IPS-18c (cell line): ENCODE data around the gene FOXN3.

Experiments used
- H3K4me3 ChIP-seq: 2 replicates; pipeline ENCODE4 v1.7.0; 2013; ENCODE audit warnings: low read depth, mild to moderate bottlenecking, low read length, moderate library complexity; ENCODE audit not compliant: insufficient read depth
- H3K9me3 ChIP-seq: one replicate; pipeline ENCODE4 v1.6.1; 2013; ENCODE audit warnings: mild to moderate bottlenecking, low read length, moderate library complexity; ENCODE audit not compliant: control insufficient read depth, insufficient read depth

FOXN3 gene

DNA sequence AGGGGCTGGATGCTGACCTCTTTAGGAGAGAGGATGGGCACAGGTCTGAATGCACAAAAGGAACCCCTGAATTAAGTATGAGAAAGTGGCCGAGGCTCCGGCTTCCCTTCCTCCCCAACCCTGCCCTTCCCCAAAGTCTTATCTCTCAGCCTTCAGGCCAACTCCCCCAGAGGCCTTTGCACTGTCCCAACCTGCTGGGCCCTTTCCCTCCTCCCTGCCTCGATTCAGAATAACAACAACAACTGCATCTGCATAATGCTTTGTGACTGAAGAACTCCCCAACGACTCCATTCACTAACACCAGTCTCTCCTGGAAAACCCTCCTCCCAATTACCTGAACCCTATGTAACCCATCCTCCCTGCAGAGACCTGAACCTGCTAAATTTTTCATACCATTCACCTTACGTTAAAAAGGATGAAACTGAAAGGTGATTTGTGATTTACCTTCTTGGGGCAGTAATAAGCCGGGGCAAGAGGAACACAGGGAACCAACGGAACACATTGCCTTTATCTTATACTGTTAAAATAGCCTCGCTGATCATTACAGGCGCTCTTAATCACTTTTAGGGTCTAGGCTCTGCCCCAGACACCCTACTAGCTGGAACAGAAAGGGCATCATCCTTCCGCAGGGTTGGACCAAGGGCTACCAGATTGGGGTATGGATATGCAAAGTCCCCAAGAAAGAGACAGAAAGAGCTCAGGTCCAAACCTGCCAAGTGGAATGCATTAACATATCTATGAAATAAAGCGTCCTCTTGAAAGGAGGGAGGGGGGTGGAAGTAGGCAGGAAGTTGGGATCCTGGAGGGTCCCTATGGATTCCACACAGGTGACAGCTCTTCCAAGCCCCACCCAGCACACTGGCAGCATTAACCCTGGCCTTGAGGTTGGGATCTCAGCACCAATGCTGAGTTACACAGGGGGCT, 24.2 kb upstream of the FOXN3 start:
- H3K9me3 ChIP-seq = no peaks in the 10 kb centered on the region
- H3K4me3 ChIP-seq = no peak overlapping the region

GRCh38 chr14:89435892-89436656, 19.0 kb upstream of the FOXN3 start:
- Histone ChIP-seq H3K4me3 (no peak overlapping the region), H3K9me3 (no peaks in the 10 kb centered on the region)

- no peaks in the 10 kb centered on the region for H3K9me3 ChIP-seq
- no peak overlapping the region for H3K4me3 ChIP-seq
Observed at GRCh38 chr14:89435492-89435891, 18.5 kb upstream of the FOXN3 start.

- H3K4me3 ChIP-seq = no peak overlapping the region
- no peaks in the 10 kb centered on the region for H3K9me3 ChIP-seq
Observed at GRCh38 chr14:89432226-89432625, 15.2 kb upstream of the FOXN3 start.

DNA sequence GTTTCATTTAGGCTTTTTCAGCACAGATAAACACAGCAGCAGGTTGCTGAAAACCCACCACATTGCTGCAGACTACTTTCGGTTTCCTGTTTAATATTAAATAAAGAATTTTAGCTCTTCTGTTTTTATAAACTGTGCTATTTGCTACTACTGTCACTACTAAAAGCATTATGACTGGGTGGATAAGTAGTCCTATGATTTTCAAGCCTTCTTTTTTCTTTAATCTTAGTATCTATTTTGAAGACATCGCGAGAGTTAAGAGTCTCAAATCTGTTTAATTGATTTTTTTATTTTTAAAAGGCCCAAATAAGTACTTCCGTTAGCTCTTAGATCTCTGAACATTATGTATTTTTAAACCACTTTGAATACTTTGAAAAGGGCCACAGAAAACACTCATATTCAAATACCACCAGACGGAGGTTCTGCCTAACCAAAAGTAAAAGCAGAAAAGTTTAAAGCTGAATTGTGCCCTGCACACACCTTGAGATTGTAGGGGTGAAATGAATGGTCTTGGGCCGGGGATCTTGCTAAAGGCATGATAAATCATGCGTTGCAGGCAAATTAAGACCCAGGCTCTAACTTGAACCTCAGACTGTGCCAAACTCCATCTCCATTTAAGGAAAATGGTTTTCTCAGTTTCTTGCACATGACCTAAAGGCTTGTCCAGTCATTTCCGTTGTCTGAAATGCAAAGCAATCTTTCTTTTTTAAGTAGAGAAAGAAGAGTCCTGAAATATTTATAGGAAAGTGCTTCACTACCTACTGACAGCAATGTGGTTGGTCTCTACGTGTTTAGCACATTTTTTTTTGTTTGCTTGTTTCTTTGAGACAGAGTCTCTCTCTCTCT, 13.6 kb upstream of the FOXN3 start:
- H3K9me3 ChIP-seq = no peaks in the 10 kb centered on the region
- no peak overlapping the region for H3K4me3 ChIP-seq

DNA sequence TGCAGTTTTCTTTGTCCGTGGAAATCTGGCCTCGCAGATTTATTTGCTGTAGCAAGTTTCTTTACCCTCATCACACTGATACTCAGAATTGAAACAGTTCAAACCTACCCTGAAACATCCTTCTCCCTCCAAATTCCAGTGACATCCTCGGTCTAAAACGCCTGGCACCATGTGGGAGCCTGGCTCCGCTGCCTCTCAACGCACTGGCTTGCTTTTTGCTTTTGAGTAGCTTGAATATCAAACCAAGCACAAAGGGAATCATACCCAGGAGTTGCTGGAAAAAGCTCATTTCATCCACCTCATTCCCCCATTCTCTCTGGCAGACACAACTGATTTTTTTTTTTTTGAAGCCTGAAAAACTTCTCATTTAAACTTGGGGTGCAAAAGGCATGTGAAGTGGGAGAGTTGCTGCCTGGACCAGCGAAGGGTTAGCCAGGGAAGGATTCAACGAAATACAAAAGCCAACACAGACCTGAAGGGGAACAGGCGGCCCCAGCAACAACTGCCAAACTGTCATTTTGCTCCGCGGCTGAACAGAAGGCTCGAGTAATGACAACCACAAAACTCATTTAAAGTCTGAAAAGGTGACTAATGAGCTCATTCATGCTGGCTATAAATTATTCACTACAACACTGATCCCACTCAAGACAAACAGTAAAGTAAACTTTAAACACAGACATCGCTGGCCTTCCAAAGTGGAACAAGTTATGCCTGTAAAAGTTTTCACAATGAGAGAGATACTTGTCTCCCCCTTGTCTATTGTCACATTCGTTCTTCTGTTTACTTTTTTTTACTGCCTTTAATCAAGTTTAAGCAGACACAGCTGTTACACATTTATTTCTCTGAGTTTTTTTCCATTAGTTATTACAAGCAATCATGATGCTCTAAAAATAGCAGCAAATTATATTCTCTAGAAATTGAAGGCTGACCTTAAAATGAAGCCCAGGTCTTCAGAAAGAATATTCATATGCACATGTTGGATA, 12.5 kb upstream of the FOXN3 start:
- H3K4me3 ChIP-seq = no peak overlapping the region

GRCh38 chr14:89428546-89429198, 11.6 kb upstream of the FOXN3 start:
- H3K9me3 ChIP-seq = no peaks in the 10 kb centered on the region
- no peak overlapping the region for H3K4me3 ChIP-seq

More for the DNA sequence above, 12.5 kb upstream of the FOXN3 start:
- H3K9me3 ChIP-seq = no peaks in the 10 kb centered on the region

DNA sequence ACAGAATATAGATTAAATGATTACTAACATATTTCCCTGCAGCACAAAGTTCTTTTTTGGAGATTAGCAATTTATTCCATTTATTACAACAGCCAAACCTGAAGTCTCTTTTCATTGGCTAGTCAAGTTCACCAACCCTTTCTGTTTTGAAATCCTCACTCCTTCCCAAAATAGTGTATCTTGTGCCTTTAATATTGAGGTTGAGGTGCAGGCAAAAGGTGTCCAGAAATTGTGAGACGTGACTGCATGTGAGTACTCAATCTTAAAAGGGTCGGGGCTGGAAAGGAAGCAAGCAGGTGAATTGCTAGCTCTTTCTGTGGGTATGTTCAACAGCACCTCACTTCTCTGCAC, 11.1 kb upstream of the FOXN3 start:
- Histone ChIP-seq H3K4me3 (no peak overlapping the region), H3K9me3 (no peaks in the 10 kb centered on the region)

DNA sequence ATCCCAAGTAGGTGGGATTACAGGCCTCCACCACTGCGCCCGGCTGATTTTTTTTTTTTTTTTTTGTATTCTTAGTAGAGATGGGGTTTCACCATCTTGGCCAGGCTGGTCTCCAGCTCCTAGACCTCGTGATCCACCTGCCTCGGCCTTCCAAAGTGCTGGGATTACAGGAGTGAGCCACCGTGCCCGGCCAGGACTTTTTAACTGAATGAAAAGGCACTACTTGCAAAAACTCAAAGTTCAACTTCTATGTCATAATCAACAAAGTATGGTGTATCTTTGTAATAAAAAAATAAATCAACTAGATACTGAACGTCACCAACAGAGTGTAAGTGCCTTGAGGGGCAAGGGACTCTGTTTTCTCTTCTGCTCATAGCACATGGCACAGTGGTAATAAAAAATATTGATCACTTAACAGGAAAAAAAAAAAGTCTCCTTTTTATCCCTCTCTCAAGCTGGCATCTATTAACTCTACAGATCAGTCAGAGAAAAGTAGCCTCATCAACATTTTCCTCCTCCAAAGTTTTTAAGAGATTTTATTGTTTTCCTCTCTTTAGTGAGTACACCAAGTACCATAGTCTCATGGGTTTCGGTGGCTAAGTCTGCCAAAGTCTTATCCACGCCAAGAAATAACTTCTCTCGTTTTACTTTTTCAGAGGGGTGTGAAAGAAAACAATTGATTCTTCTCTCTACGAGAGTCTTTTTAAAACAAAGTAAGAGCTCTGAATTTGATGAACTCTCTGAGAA, 10.6 kb upstream of the FOXN3 start:
- H3K9me3 ChIP-seq = no peaks in the 10 kb centered on the region
- H3K4me3 ChIP-seq = no peak overlapping the region

DNA sequence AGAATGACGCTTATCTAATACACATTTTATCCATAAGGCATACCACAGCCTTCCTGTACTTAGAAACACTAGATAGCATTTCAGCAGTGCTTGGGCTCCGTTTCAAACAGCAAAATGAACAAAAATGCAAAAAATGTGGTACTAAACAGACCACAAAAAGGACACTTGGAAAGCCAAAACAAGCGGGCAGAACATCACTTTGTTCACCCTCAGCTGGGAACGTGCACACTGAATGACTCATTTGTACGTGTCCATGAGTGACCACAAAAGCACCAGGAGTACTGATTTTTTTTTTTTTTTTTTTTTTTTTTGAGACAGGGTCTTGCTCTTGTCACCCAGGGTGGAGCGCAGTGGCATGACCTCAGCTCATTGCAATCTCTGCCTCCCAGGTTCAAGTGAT, 8.9 kb upstream of the FOXN3 start:
- H3K4me3 ChIP-seq = no peak overlapping the region
- no peaks in the 10 kb centered on the region for H3K9me3 ChIP-seq

DNA sequence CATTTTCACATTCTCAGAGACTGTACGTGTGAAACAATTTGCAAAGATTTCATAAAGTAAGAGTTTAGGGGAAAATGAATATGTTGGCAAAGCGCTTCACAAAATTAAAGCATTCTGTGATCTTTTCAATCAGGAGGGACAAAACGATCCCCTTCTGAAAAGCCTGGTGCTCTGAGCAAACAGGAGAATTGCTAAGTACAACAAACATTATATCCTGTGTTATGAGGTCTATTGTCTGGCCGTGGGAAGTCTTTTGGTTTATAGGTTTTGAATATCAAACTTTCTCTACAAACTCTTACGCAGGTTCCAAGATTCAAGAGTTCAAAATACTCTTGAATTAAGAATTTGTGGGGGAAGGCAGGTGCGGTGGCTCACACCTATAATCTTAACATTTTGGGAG, 7.2 kb upstream of the FOXN3 start:
- Histone ChIP-seq H3K4me3 (no peak overlapping the region), H3K9me3 (no peaks in the 10 kb centered on the region)

DNA sequence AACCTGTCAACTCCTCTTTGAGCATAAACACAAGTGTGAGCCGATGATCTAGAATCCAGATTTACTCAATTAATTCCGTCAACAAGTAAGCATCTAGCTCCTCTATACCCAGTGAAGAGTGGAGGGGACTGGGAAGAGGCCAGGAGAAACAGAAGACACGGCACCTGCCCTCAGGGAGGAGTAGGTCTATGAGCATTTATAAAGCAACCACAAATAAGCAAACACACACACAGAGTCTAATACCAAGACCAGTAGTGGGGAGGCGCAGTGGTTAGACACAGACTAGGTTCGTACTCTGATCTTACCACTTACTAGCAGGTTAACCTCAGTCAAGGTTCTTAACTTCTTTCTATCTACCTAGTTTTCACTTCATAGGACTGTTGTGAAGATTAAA, 5.9 kb upstream of the FOXN3 start:
- H3K9me3 ChIP-seq = no peaks in the 10 kb centered on the region
- no peak overlapping the region for H3K4me3 ChIP-seq

GRCh38 chr14:89422181-89422951, 5.3 kb upstream of the FOXN3 start:
- Histone ChIP-seq H3K4me3 (no peak overlapping the region), H3K9me3 (no peaks in the 10 kb centered on the region)

DNA sequence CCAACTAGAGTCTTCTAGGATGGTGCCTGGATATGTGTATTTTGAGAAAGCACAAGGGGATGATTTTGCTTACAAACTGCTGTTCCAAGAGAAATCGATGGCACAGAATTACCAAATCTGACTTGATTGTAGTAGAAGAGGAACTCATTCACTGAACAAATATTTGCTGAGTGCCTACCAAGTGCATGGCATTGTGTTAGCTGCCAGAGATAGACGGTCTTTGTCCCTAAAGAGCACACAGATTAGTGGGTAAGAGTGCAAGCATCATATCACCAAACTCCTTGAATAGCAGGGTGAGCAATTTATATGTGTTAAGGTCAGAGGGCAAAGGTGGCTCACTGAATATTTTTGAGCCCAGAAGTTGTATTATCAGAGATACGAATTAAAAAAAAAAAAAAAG, 3.5 kb upstream of the FOXN3 start:
- H3K9me3 ChIP-seq = no peaks in the 10 kb centered on the region

GRCh38 chr14:89419973-89420482, 3.0 kb upstream of the FOXN3 start:
- H3K9me3 ChIP-seq = no peaks in the 10 kb centered on the region
- H3K4me3 ChIP-seq = no peak overlapping the region

More for the DNA sequence above, 3.5 kb upstream of the FOXN3 start:
- no peak overlapping the region for H3K4me3 ChIP-seq
